Measurements from ENCODE around the gene ANO6. TPM values are rescaled to one million over a fixed set of nuclear protein-coding genes. Genes with fewer than 3 reads are reported as not detected.

Gene ANO6
- total RNA-seq, 1 donor from 2014 or later = 32.0 TPM

DNA sequence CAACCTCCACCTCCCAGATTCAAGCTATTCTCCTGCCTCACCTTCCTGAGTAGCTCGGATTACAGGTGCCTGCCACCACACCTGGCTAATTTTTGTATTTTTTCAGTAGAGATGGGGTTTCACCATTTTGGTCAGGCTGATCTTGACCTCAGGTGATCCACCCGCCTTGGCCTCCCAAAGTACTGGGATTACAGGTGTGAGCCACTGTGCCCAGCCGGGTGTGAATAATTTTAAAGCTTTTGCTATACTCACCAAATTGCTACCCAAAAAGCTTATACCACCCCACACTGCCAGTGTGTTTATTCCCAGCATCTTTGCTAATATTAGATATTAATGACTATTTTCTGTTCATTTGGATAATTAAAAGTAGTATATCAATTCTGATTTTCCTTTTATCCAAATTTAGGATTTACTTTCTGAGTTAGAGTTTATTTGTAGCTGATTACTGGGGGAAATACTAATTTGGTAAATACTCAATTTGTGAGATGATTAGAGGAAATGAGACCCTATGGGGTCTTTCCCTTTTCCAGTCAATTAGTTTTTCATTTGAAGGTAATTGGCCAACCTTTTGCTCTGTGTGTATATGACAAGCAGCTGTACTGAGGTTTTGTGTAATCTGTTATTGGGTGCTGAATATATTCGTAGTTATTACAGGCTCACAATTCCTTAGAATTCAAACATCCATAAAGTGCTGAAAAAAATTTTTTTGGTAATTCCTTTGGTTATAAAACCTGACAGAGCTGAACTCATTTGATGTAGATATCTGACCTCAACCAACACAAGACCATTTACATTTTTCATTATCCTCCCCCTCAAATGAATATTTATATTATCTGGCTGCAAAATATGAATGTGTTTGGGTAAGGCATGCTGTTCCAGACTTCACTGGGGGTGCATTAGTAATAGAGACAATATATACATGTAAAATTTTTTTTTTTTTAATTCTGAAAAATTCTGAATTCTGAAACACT lies 73.6 kb downstream of the ANO6 start:
- no peak overlapping the region for H3K27ac Mint-ChIP-seq (ENCODE audit: unreplicated experiment)
- TF ChIP-seq, protein P1, sequence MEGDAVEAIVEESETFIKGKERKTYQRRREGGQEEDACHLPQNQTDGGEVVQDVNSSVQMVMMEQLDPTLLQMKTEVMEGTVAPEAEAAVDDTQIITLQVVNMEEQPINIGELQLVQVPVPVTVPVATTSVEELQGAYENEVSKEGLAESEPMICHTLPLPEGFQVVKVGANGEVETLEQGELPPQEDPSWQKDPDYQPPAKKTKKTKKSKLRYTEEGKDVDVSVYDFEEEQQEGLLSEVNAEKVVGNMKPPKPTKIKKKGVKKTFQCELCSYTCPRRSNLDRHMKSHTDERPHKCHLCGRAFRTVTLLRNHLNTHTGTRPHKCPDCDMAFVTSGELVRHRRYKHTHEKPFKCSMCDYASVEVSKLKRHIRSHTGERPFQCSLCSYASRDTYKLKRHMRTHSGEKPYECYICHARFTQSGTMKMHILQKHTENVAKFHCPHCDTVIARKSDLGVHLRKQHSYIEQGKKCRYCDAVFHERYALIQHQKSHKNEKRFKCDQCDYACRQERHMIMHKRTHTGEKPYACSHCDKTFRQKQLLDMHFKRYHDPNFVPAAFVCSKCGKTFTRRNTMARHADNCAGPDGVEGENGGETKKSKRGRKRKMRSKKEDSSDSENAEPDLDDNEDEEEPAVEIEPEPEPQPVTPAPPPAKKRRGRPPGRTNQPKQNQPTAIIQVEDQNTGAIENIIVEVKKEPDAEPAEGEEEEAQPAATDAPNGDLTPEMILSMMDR (conservative IDR thresholded peaks at IDR 0.05) = no peak
- H3K36me3 Mint-ChIP-seq (ENCODE audit: low read depth) = peaks cover 3% of the 10 kb centered on the region
- no peak for DNase-seq (ENCODE audit: low read depth, low spot score)
- peaks cover 6% of the 10 kb centered on the region for H3K4me1 Mint-ChIP-seq
- no peaks in the 10 kb centered on the region for H3K9me3 Mint-ChIP-seq
- H3K4me3 Mint-ChIP-seq = no peak overlapping the region
- H3K27me3 Mint-ChIP-seq (ENCODE audit: low read depth) = no peaks in the 10 kb centered on the region

DNA sequence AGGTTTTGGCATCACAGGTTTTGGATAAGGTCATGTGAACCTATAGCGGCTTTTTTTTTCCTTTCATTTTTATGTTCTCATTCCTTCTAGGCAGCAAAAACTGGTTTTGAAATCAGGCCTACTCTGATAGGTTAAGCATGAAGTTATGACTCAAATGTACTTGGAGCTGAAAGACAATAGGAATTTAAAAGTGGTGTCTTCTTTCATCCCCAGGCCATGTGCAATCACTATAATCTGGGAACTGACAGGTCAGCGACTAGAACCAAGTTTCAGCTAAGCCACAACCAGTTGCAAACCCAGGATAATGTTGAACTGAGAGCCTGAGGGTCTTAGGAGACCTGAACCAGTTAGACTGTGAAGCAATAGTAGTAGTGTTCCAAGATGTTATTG lies 74.3 kb downstream of the ANO6 start:
- H3K27ac Mint-ChIP-seq (ENCODE audit: unreplicated experiment) = no peak overlapping the region
- peaks cover 3% of the 10 kb centered on the region for H3K36me3 Mint-ChIP-seq (ENCODE audit: low read depth)

DNA sequence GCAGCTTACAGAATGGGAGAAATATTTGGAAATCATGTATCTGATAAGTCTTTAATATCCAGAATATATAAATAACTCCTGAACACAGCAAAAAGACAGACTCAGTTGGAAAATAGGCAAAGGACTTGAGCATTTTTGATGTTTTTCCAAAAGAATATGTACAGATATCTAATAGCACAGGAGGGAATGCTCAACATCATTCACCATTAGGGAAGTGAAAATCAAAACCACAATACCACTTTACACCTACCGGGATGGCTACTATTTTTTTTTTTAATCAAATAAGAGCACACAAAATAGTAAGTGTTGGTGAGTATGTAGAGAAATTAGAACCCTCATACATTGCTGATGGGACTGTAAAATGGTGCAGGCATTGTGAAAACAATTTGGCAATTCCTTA lies 75.6 kb downstream of the ANO6 start:
- DNase-seq (ENCODE audit: low read depth, low spot score) = no peak
- peaks cover 12% of the 10 kb centered on the region for H3K4me1 Mint-ChIP-seq
- no peaks in the 10 kb centered on the region for H3K27me3 Mint-ChIP-seq (ENCODE audit: low read depth)
- H3K36me3 Mint-ChIP-seq (ENCODE audit: low read depth) = peaks cover 3% of the 10 kb centered on the region
- H3K27ac Mint-ChIP-seq (ENCODE audit: unreplicated experiment) = no peak overlapping the region
- TF ChIP-seq, protein P1 (conservative IDR thresholded peaks at IDR 0.05) = no peak
- H3K9me3 Mint-ChIP-seq = no peaks in the 10 kb centered on the region
- H3K4me3 Mint-ChIP-seq = no peak overlapping the region

More for the DNA sequence above, 74.3 kb downstream of the ANO6 start:
- Mint-ChIP-seq H3K4me3 (no peak overlapping the region), H3K9me3 (no peaks in the 10 kb centered on the region), H3K27me3 (ENCODE audit: low read depth) (no peaks in the 10 kb centered on the region), H3K4me1 (peaks cover 11% of the 10 kb centered on the region)
- DNase-seq (ENCODE audit: low read depth, low spot score) = no peak
- TF ChIP-seq, protein P1 (conservative IDR thresholded peaks at IDR 0.05) = no peak

DNA sequence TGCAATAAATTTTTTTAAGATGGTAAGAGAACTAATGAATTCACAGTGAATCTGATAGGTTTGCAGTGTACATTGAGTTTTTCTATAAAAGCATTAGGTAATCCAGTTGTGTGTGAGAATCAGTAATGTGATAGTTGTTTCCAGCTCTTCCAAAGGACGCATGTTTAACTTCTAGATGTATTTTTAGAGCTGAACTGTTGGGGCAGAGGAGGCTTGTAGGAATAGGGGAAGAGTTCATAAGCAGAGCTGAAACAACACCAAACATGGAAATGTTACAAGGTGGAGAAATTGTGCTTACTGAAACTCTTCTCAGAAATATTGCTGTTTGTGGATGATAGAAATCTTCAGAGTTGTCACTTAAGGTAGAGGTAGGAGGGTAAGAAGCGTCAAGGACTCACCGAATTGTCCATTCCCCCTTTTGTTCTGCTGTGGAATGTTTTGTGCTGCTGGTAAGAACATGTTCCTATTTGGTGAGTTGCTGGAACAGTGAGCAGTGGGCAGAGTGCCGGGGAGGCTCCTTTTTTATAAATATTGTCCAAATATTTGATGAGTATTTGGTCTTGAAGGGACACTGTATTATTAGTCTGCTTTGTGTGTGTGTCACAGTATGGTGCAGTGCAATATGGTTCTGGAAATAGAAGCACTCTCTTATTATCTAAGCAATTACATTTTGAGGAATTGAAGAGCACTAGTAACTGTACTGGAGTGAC lies 76.7 kb downstream of the ANO6 start:
- Mint-ChIP-seq H3K4me3 (no peak overlapping the region), H3K36me3 (ENCODE audit: low read depth) (peaks cover 3% of the 10 kb centered on the region), H3K9me3 (no peaks in the 10 kb centered on the region), H3K27ac (ENCODE audit: unreplicated experiment) (no peak overlapping the region), H3K4me1 (peaks cover 12% of the 10 kb centered on the region), H3K27me3 (ENCODE audit: low read depth) (no peaks in the 10 kb centered on the region)
- DNase-seq (ENCODE audit: low read depth, low spot score) = no peak
- TF ChIP-seq, protein P1 (conservative IDR thresholded peaks at IDR 0.05) = no peak

DNA sequence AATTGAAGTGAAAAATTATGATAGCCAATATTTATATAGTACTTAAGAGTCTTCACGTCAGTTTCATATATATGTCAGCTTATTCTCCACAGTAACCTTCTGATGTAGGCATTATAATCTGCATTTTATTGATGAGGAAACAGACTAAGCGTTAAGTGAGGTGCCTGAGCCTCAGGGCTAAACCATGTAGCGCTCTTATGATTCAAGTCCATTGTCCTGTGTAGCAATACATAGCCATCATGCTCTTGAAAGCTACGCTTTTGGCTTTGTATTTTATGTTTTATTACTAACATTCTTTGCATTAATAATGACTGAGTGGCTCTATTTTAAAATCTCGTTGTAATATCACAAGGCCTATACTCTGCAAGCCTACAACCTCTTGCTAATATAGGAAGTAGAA lies 79.0 kb downstream of the ANO6 start:
- no peak overlapping the region for H3K4me3 Mint-ChIP-seq
- peaks cover 3% of the 10 kb centered on the region for H3K36me3 Mint-ChIP-seq (ENCODE audit: low read depth)

More for the DNA sequence above, 79.0 kb downstream of the ANO6 start:
- no peak overlapping the region for H3K27ac Mint-ChIP-seq (ENCODE audit: unreplicated experiment)
- no peaks in the 10 kb centered on the region for H3K9me3 Mint-ChIP-seq
- no peak for DNase-seq (ENCODE audit: low read depth, low spot score)
- H3K27me3 Mint-ChIP-seq (ENCODE audit: low read depth) = no peaks in the 10 kb centered on the region
- peaks cover 12% of the 10 kb centered on the region for H3K4me1 Mint-ChIP-seq
- TF ChIP-seq, protein P1 (conservative IDR thresholded peaks at IDR 0.05) = no peak

All from neural crest cell (in vitro differentiated cells).